ENCODE data around the gene ELF1.
"Not testable (repeated sequence)": the region's sequence is repeated elsewhere in the genome, so short reads cannot be mapped to it uniquely, and the experiment has no call there.

The ELF1 gene

GRCh38 chr13:40911341-40911740 is 107.8 kb downstream of the ELF1 start:
- no peak for DNase-seq (ENCODE audit: extremely low read depth, low read depth)
- H3K4me3 ChIP-seq (replicated peaks; ENCODE audit: low read depth, low read length): no peak overlapping the region
- no peak for TF ChIP-seq CTCF (IDR thresholded peaks at IDR 0.05; ENCODE audit: low read depth, low read length, missing control alignments)

- H3K4me3 ChIP-seq (replicated peaks; ENCODE audit: low read depth, low read length): no peak overlapping the region
- DNase-seq (ENCODE audit: extremely low read depth, low read depth): no peak
- no peak for TF ChIP-seq CTCF (IDR thresholded peaks at IDR 0.05; ENCODE audit: low read depth, low read length, missing control alignments)
These were observed 108.6 kb downstream of the ELF1 start for GRCh38 chr13:40910324-40911050.

GRCh38 chr13:40909541-40910200 is 109.4 kb downstream of the ELF1 start:
- not testable (repeated sequence) for H3K4me3 ChIP-seq (replicated peaks; ENCODE audit: low read depth, low read length)

GRCh38 chr13:40908546-40908945 is 110.6 kb downstream of the ELF1 start:
- TF ChIP-seq CTCF (IDR thresholded peaks at IDR 0.05; ENCODE audit: low read depth, low read length, missing control alignments): no peak
- no peak overlapping the region for H3K4me3 ChIP-seq (replicated peaks; ENCODE audit: low read depth, low read length)
- DNase-seq (ENCODE audit: extremely low read depth, low read depth): no peak

More at GRCh38 chr13:40909541-40910200, 109.4 kb downstream of the ELF1 start:
- not testable (repeated sequence) for DNase-seq (ENCODE audit: extremely low read depth, low read depth)

- DNase-seq (ENCODE audit: extremely low read depth, low read depth); H3K4me3 ChIP-seq (replicated peaks; ENCODE audit: low read depth, low read length): not testable (repeated sequence)
These were observed 118.1 kb downstream of the ELF1 start for GRCh38 chr13:40901032-40901431.

GRCh38 chr13:40900568-40900967 is 118.5 kb downstream of the ELF1 start:
- not testable (repeated sequence) for DNase-seq (ENCODE audit: extremely low read depth, low read depth); H3K4me3 ChIP-seq (replicated peaks; ENCODE audit: low read depth, low read length)

- no peak for TF ChIP-seq CTCF (IDR thresholded peaks at IDR 0.05; ENCODE audit: low read depth, low read length, missing control alignments)
- no peak overlapping the region for H3K4me3 ChIP-seq (replicated peaks; ENCODE audit: low read depth, low read length)
- DNase-seq (ENCODE audit: extremely low read depth, low read depth): no peak
These were observed 122.1 kb downstream of the ELF1 start for GRCh38 chr13:40897053-40897452.

GRCh38 chr13:40895227-40896184 is 123.6 kb downstream of the ELF1 start:
- TF ChIP-seq CTCF (IDR thresholded peaks at IDR 0.05; ENCODE audit: low read depth, low read length, missing control alignments): no peak
- H3K4me3 ChIP-seq (replicated peaks; ENCODE audit: low read depth, low read length): no peak overlapping the region
- DNase-seq (ENCODE audit: extremely low read depth, low read depth): no peak

- H3K4me3 ChIP-seq (replicated peaks; ENCODE audit: low read depth, low read length); DNase-seq (ENCODE audit: extremely low read depth, low read depth): not testable (repeated sequence)
These were observed 125.5 kb downstream of the ELF1 start for GRCh38 chr13:40893573-40893972.
